ENCODE measurements around the gene GTF2I.
"Not testable (repeated sequence)": the region's sequence is repeated elsewhere in the genome, so short reads cannot be mapped to it uniquely, and the experiment has no call there.

GTF2I gene

DNA sequence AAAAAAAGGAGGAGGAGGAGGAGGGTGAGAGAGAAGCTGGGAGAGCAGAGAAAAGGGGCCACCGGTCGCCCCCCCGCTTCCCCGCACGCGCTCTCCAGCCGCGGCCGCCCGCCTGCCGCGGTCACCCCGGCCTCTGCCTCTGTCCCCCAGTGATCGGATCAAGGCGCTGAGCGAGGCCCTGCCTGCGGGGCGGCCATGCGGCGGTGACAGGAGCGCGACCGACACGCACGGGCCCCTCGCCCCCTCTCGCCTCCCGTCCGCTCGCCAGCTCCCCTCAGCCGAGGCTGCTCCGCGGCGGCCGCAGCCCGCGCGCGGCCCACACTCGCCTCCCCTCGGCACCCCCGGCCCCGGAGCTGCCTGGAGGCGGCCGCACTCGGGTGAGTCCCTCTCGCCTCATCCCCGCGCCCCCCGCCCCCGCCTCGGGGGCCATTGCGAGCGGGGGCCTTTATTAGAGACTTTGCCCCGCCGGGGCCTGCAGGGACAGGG lies at the start of gene GTF2I:
GTF2I (plus strand) TSS at position 27 of the 486 bp plus-strand sequence. CDS start 31,411 bp downstream, outside the sequence.
- no peak for DNase-seq (ENCODE audit: low spot score)

DNA sequence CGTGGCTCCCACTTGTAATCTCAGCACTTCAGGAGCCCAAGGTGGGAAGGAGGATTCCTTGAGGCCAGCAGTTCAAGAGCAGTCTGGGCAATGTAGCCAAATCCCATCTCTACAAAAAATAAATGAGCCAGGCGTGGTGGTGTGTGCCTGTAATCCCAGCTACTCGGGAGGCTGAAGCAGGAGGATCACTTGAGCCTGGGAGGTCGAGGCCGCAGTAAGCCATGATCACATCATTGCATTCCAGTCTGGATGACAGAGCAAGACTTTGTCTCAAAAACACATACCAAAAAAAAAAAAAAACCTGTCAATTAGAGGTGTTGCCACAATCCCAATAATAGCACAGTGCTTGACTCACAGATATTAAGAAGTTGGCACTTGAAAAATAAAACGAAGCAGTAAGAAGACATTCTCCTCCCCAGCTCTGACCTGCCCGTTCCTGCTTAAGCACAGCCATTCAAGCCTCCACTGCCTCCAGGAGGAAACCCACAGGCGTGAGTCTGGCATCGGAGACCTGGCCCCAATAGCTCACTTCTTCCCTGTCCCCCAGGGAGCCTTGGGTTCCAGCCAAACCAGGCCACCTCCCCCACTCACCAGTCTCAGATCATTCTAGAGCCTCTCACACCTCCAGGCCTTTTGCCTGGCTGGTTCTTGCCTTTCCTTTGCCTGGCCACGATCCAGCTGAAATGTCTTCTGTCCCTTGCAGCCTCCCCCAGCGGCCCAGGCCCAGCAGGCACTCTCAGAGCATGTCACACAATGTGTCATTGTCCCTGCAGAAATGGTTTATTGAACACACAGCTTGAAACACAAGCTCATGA lies 45.3 kb upstream of the GTF2I start:
- no peak for DNase-seq (ENCODE audit: low spot score)

DNA sequence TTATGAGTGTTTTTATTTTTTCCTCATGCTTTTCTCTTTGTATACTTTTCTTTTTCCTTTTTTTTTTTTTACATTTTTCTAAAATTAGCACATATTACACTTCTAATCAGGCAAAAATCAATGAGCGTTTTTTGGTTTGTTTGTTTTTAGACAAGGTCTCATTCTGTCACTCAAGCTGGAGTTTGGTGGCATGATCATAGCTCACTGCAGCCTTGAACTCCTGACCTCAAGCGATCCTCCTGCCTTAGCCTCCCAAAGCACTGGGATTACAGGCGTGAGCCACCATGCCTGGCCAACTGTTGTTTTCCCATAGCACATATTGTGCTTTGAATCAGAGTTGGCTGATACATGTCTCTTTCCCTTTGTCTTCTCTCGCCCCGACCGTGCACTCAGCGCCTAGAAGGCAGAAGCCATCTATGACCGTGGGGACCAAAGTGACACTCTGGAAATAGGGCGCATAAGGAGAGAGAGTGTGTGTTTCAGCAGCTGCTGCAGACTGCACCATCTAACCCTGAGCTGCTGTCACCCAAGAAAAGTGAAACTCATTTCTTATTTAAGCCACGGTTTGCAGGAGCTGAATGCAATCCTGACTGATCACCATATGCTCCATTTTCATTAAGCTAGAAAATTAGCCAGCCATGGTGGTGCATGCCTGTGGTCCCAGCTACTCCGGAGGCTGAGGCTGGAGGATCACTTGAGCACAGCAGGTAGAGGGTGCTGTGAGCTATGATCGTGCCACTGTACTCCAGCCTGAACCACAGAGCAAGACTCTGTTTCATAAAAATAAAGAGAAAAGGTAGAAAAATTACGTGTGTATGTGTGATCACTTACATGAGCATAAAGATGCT lies 41.4 kb upstream of the GTF2I start:
- DNase-seq (ENCODE audit: low spot score) = no peak

DNA sequence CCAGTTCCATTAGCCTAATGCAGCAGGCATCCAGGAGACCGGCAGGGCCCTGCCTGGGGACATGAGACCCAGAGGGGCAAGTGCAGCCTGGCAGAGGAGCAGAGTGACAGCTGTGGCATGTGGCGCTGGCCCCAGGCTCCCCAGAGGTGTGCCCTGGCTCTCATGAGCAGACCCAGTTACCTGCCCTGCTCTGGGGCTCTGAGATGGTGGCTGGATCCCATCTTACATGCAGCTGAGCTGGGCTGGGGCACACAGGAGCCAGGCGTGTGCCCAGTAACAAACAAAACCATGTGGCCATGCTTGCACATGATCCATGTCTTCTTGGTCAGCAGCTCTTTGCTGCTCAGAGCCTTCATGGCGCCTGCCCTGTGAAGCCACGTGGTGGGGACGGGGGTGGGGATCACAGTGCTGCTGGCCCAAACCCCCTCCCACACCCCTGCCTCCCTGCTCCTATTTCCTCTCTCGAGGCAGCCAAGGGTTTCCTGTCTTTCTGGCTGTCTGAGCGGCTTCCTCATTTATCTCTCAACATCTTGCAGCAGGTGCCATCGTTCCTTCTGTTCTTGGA lies 40.3 kb upstream of the GTF2I start:
- no peak for DNase-seq (ENCODE audit: low spot score)

DNA sequence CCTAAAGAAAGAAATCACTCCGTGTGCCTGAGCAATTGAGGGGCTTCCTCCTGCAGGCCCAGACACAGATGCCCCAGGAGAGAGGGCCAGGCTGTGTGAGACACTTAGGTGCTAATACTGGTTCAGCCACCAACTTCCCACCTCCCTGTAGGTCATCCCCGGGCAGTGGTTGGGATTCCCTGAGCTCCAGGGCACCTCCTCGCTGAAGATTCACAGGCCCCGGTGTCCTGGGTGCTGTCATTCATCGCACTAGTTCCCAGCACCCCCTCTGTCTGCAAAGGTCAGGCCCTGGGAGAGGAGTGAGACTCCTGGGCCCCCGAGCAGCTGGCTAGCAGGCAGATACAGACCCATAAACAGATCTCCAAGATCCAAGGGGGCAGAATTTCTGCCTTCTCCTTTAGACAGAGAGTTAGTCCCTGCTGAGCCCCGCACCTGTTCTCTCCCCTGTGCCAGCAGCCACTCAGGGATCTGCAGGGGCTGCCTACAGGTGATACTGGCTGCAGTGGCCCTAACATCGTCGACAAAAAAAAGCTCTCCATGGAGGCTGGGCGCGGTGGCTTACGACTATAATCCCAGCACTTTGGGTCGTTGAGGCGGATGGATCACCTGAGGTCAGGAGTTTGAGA lies 38.2 kb upstream of the GTF2I start:
- DNase-seq (ENCODE audit: low spot score) = no peak

DNA sequence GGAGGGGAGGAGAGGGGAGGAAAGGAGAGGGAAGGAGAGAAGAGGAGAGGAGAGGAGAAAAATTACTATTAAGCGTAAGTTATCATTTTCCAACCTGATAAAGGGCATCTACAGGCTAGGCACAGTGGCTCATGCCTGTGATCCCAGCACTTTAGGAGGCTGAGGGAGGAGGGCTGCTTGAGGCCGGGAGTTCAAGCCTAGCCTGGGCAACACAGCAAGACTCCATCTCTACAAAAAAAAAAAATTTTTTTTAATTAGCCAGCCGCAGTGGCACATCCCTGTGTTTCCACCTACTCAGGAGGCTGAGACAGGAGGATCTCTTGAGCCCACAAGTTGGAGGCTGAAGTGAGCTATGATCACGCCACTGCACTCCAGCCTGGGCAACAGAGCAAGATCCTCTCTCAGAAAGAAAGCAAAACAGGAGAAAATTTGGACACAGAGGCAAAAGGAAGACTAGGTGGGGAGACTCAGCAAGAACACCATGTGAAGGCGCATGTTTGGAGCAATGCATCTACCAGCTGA lies 35.2 kb upstream of the GTF2I start:
- no peak for DNase-seq (ENCODE audit: low spot score)

DNA sequence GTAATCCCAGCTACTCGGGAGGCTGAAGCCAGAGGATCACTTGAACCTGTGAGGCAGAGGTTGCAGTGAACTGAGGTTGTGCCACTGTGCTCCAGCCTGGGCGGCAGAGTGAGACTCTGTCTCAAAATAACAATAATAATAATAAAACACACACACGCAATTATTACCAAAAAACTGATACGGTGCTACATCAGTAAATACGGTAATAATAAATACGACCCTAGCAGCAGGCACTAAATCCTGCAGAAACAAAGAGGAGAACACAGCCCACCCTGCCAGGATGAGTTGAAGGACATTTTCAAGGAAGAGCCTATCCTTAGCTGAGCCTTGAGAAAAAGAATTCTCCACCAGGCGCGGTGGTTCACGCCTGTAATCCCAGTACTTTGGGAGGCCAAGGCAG lies 34.4 kb upstream of the GTF2I start:
- no peak for DNase-seq (ENCODE audit: low spot score)

DNA sequence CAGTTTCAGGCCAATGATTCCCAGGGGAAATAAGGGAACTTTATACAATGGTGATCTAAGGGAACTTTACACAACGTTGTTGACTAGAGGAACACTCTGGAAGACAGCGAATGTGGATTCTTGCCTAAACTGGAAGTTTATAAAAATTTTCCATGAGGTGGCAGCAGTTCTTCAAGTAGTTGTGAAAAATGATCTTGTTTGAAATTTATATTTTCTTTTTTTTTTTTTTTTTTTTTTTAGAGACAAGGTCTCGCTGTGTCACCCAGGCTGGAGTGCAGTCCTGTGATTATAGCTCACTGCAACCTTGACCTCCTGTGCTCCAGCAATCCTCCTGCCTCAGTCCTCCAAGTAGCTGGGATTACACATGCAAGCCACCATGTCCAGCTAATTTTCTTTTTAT lies 32.1 kb upstream of the GTF2I start:
- peak; percentile 47 for DNase-seq (ENCODE audit: low spot score)

DNA sequence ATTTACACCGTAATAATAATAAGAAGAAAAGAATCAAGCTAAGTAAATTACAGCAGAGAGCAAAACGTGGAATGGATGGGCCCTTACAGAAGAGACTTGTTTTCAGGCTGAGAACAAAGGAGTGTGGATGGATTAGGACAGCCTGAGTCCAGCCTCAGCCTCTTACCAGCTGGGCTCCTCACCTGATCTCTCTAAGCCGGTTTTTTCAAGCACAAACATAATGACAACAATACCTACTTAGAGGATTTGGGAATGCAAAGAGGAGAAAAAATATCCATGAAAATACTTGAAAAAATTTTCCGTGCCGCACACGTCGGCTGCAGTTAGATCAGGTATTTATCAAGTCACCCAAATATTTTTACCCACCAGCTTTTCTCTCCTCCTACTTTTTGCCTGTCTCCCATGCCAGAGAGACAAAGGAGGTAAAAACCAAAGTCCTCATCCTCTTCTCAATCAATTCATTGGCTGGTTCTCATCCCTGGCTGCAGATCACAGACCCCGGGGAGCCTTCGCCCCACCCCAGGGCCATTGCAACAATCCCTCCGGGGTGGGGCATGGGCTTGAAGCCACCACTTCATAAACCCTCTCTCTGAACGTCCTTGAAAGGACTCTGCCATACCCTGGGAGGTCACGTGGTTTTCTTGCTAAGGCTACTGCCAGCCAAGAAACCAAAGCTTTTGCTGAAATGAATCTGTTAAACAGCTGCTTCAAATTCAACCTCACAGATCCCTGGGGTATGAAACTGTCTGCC lies 29.7 kb upstream of the GTF2I start:
- no peak for DNase-seq (ENCODE audit: low spot score)

DNA sequence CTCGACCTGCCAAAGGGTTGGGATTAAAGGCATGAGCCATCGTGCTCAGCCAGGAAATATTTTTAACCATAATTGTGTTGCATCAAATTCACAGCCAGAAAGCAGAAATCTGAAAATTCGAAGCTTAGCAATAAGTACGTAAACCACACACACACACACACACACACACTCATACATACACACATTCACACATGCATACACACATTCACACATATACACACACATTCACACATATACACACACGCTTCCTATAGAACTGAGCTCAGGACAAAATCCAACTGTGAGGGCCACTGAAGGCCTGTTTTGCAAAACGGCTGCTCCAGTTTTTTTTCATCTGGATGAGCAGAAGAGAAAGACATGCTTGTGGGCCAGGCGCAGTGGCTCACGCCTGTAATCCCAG lies 25.0 kb upstream of the GTF2I start:
- DNase-seq (ENCODE audit: low spot score) = no peak

DNA sequence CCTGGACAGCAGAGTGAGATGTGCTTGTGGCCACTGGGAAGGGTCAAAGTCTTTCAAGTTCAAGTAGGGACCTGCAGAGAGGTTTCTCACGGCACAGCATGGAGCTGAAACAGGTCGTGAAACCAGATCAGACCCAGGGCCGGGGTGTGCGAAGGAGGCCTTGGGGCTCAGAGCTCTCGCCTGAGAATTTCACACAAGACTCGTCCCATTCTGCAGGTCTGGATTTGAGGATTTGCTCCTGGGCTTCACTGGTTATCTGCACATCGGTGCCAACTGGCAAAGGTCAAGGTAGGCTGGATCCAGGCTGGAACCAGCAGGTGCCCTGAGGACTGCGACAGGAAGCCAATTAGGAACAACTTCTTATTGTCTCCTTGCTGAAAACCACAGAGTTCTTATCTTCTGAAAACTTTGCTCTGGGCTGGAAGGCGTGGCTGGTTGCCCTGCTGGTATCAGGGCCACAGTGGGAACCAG lies 24.0 kb upstream of the GTF2I start:
- DNase-seq (ENCODE audit: low spot score) = no peak

DNA sequence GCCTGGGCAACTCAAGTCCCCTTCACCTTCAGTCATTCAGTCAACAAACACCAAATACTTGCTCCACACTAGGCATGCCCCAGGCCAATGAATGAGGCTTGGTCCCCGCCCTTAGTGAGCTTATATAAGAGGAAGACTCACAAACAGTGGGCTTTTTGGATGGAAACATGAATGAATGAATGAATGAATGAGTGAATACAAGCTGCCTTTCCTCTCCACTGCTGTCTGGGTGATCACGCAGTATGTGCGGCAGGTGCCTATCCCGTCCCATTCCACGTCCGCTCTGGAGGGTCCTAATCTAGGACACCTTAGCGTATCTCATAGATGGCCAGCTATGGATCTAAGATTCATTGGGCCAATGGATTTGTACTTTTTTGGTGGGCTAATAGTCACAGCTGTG lies 19.8 kb upstream of the GTF2I start:
- DNase-seq (ENCODE audit: low spot score) = no peak

DNA sequence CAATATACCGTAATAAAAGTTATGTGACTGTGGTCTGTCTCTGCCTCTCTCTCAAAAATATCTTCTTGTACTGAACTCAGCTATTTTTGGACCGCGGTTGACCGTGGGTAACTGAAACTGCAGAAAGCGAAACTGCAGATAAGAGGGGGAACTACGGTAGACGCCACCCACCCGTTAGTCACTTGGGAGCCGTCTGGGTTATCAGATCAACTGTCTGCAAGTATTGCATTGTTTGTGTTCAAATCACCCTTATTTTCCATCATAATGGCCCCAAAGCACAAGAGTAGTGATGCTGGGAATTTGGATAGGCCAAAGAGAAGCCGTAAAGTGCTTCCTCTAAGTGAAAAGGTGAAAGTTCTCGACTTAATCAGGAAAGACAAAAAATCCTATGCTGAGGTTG lies 7.5 kb upstream of the GTF2I start:
- peak; percentile 20 for DNase-seq (ENCODE audit: low spot score)

DNA sequence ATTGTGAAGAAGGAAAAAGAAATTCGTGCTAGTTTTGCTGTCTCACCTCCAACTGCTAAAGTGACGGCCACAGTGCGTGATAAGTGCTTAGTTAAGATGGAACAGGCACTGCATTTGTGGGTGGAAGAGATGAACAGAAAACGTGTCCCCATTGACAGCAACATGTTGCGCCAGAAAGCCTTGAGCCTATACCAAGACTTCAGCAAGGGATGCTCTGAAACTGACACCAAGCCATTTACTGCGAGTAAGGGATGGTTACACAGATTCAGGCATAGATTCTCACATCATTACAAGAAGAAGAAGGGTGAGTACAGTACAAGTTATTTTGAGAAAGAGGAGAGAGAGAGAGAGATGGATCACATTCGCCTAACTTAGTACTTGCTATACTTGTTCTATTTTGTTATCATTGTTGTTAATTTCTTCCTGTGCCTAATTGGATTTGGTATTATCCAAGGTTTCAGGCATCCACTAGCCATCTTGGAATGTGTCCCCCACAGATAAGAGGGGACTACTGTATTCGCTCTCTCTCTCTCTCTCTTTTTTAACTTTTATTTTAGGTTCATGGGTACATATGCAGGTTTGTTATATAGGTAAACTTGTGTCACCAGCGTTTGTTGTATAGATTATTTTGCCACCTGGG lies 6.9 kb upstream of the GTF2I start:
- DNase-seq (ENCODE audit: low spot score) = not testable (repeated sequence)

DNA sequence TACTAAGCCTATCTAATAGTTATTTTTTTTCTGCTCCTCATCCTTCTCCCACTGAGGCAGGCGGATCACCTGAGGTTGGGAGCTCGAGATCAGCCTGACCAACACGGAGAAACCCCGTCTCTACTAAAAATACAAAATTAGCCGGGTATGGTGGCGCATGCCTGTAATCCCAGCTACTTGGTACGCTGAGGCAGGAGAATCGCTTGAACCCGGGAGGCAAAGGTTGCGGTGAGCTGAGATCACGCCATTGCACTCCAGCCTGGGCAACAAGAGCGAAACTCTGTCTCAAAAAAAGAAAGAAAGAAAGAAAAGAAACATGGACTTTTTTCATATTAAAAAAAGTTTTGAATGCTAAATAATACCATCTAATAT lies 6.4 kb upstream of the GTF2I start:
- not testable (repeated sequence) for DNase-seq (ENCODE audit: low spot score)

DNA sequence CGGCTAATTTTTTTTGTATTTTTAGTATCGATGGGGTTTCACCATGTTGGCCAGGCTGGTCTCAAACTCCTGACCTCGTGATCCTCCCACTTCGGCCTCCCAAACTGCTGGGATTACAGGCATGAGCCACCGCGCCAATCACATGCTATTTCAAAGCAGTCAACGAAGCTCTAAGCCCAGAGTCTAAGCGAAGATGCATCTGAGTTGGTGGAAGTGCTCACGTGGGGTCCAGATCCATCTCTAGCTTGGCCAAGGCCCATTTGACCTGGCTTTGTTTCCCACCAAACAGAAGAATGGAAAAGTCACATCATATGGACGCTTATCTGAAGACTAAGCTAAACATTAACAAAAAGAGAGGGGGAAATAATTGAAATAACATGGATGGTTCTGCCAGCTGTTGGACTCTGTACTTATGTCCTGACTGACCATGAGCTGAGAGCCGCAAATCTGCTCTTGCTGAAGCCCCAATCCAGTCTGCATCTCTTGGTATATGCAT lies 3.8 kb upstream of the GTF2I start:
- no peak for DNase-seq (ENCODE audit: low spot score)

DNA sequence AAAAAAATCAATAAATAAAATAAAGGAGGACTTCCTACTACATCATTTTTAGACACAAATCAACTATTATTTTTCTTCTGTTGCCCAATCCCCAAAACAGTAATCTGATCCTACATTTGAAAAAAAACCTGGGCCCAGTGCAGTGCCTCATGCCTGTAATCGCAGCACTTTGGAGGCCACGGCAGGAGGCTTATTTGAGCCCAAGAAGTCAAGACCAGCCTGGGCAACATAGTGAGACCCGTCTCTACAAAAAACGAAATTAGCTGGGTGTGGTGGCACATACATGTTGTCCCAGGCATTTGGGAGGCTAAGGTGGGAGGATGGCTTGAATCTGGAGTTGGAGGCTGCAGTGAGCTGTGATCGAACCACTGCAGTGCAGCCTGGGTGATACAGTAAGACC lies 2.7 kb upstream of the GTF2I start:
- no peak for DNase-seq (ENCODE audit: low spot score)

DNA sequence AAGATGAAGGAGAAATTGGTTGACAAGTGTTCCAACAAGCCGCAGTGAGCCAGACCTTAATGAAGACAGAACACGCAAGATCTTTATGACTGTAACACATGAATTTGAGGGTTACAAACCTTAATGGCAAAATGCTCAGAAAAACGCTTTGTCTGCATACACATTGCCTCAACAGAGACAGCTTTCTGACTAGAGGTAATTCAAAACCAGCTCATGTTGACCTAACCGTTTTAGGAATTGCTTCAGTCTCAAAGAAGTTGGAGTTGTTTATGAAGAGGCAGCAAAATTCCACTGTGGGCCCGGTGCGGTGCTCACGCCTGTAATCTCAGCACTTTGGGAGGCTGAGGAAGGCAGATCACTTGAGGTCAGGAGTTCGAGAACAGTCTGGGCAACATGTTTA lies 2.2 kb upstream of the GTF2I start:
- no peak for DNase-seq (ENCODE audit: low spot score)

DNA sequence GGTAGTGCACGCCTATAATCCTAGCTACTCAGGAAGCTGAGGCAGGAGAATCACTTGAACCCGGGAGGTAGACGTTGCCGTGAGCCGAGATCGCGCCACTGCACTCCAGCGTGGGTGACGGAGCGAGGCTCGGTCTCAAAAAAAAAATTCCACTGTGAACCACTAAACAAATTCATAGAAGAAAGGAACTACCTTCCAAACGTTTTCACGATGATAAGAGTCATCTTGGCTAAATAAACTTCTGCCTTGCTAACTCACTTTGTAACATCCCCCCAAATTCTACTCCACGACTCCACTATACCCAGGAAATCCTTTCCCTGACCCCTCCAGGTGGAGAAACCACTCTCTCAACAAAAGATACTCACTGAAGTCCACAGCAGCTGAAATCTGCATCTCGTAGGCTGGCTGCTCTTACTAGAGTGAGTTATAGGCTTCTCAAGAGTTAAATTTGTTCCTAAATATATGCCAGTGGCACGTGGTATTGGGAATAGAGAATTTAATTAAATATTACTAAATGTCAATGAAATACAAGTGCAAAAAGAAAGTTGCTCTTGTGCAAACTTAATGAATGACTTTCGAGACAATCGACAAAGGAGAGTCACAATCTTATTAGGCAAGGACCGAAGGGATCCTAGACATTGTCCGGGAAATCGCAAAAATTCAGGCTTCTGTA lies 1.6 kb upstream of the GTF2I start:
- DNase-seq (ENCODE audit: low spot score) = peak; percentile 30

DNA sequence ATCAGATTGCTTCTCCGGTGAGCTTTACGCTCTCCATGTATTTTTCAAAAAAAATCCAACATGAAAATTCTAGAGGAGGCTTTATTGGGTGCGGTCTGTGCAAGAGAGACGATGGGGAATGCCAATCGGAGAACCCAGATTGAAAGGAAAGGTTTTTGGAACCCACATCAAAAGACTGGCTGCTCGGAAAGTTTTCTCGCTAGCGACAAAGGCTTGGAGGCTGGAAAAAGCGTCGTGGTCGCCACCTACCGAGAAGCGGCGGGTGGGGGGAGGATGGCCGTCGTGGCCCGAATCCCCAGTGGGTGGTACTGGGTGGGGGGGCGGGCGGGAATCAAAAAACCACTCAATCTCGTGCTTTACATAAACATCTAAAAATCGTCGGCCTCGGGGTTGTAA lies 1.1 kb upstream of the GTF2I start:
- DNase-seq (ENCODE audit: low spot score) = peak; percentile 41

Data from RKO (cell line).